Fibroblast of skin of back (primary cell): ENCODE measurements around the gene HPD. TPM values are rescaled to one million over a fixed set of nuclear protein-coding genes. Genes with fewer than 3 reads are reported as not detected.
"Not testable (repeated sequence)": the region's sequence is repeated elsewhere in the genome, so short reads cannot be mapped to it uniquely, and the experiment has no call there.

Source experiments
- DNase-seq: peaks from one replicate; pipeline ENCODE4 v3.0.0-alpha.2; 2013
- polyA plus RNA-seq, 2 experiments: library from polyadenylated mRNA; unstranded; fragments of 120-200 nt; gene quantifications; one replicate each; pipeline ENCODE4 v1.2.1, GENCODE V29; 2013; ENCODE audit not compliant: insufficient read length in 2 of 2

Gene HPD
- not detected for polyA plus RNA-seq (2013, experiment 1 of 2; ENCODE audit: insufficient read length)
- not detected for polyA plus RNA-seq (2013, experiment 2 of 2; ENCODE audit: insufficient read length)

- DNase-seq: peak; percentile 77
These were observed at the start of gene HPD for GRCh38 chr12:121858662-121859572. Gene HPD, minus strand, starts transcription at chr12:121858859. Its CDS starts 36 bp downstream, at chr12:121858823.

GRCh38 chr12:121905746-121906145 is 47.1 kb upstream of the HPD start:
- no peak for DNase-seq

- DNase-seq: no peak
These were observed 44.5 kb upstream of the HPD start for GRCh38 chr12:121903202-121903601.

- DNase-seq: no peak
These were observed 40.9 kb upstream of the HPD start for GRCh38 chr12:121899590-121899989.

- no peak for DNase-seq
These were observed 39.6 kb upstream of the HPD start for GRCh38 chr12:121898287-121898686.

- DNase-seq: peak; percentile 36
These were observed 36.0 kb upstream of the HPD start for GRCh38 chr12:121894633-121895032.

- peak; percentile 72 for DNase-seq
These were observed 35.4 kb upstream of the HPD start for GRCh38 chr12:121893961-121894460.

- no peak for DNase-seq
These were observed 34.3 kb upstream of the HPD start for GRCh38 chr12:121892673-121893561.

GRCh38 chr12:121889661-121890060 is 31.0 kb upstream of the HPD start:
- DNase-seq: peak; percentile 52

GRCh38 chr12:121889274-121889624 is 30.6 kb upstream of the HPD start:
- no peak for DNase-seq

GRCh38 chr12:121888478-121889273 is 30.0 kb upstream of the HPD start, which contains the start of gene PSMD9:
Gene PSMD9, plus strand, starts transcription at chr12:121888790. Its CDS starts 67 bp downstream, at chr12:121888857.
- DNase-seq: peak; percentile 97

- DNase-seq: no peak
These were observed 29.4 kb upstream of the HPD start for GRCh38 chr12:121888083-121888477.

GRCh38 chr12:121885129-121885528 is 26.5 kb upstream of the HPD start:
- DNase-seq: peak; percentile 30

- no peak for DNase-seq
These were observed 24.6 kb upstream of the HPD start for GRCh38 chr12:121883315-121883660.

GRCh38 chr12:121876080-121876447 is 17.4 kb upstream of the HPD start:
- DNase-seq: not testable (repeated sequence)

- no peak for DNase-seq
These were observed 16.9 kb upstream of the HPD start for GRCh38 chr12:121875582-121875981.

GRCh38 chr12:121874071-121874470 is 15.4 kb upstream of the HPD start:
- no peak for DNase-seq

- DNase-seq: no peak
These were observed 14.5 kb upstream of the HPD start for GRCh38 chr12:121873216-121873569.

- peak; percentile 79 for DNase-seq
These were observed 14.0 kb upstream of the HPD start for GRCh38 chr12:121872546-121873215.

GRCh38 chr12:121871467-121871866 is 12.8 kb upstream of the HPD start:
- DNase-seq: no peak

- DNase-seq: not testable (repeated sequence)
These were observed 10.6 kb upstream of the HPD start for GRCh38 chr12:121869229-121869628.

- no peak for DNase-seq
These were observed 7.7 kb upstream of the HPD start for GRCh38 chr12:121866331-121866730.
